Activated T-helper 2 cell treated with anti-CD3 and anti-CD28 coated beads, Interferon-gamma antibody, Interleukin-2, Interleukin-4, amounts not matched to agents 10 μg/mL and 5 μg/mL and 100 μg/mL, durations not matched to agents 14 hours and 24 hours and 36 hours (primary cell): ENCODE results near the gene KLHL18. TPM values are rescaled to one million over a fixed set of nuclear protein-coding genes. Genes with fewer than 3 reads are reported as not detected.
"Not testable (repeated sequence)": the region's sequence is repeated elsewhere in the genome, so short reads cannot be mapped to it uniquely, and the experiment has no call there.

ENCODE experiments used
- DNase-seq: peaks from one replicate; pipeline ENCODE4 v3.0.0; 2021; ENCODE audit warnings: low spot score
- H3K27ac Mint-ChIP-seq: one replicate; pipeline ENCODE4 v1.8.0; 2021; ENCODE audit warnings: mixed read lengths
- H3K27me3 Mint-ChIP-seq: one replicate; pipeline ENCODE4 v1.8.0; 2021; ENCODE audit warnings: low read depth, mixed read lengths
- H3K36me3 Mint-ChIP-seq: one replicate; pipeline ENCODE4 v1.8.0; 2021; ENCODE audit warnings: low read depth, mixed read lengths
- H3K4me1 Mint-ChIP-seq: one replicate; pipeline ENCODE4 v1.8.0; 2021; ENCODE audit warnings: low read depth, mixed read lengths
- H3K4me3 Mint-ChIP-seq: one replicate; pipeline ENCODE4 v1.8.0; 2021; ENCODE audit warnings: low read depth, mild to moderate bottlenecking, moderate library complexity, mixed read lengths
- H3K9me3 Mint-ChIP-seq: one replicate; pipeline ENCODE4 v1.8.0; 2021; ENCODE audit warnings: mixed read lengths
- intact Hi-C: fragments of 100-400 bp; cut with micrococcal nuclease; formaldehyde crosslinking; loops from one replicate; pipeline ENCODE4 v1.15.1; 2023
- total RNA-seq: library from RNA; stranded (reverse); gene quantifications from 2 replicates; pipeline ENCODE4 v1.2.3, GENCODE V29; 2022

Gene KLHL18
- total RNA-seq, 1 donor from 2014 or later = 35.7 TPM

DNA sequence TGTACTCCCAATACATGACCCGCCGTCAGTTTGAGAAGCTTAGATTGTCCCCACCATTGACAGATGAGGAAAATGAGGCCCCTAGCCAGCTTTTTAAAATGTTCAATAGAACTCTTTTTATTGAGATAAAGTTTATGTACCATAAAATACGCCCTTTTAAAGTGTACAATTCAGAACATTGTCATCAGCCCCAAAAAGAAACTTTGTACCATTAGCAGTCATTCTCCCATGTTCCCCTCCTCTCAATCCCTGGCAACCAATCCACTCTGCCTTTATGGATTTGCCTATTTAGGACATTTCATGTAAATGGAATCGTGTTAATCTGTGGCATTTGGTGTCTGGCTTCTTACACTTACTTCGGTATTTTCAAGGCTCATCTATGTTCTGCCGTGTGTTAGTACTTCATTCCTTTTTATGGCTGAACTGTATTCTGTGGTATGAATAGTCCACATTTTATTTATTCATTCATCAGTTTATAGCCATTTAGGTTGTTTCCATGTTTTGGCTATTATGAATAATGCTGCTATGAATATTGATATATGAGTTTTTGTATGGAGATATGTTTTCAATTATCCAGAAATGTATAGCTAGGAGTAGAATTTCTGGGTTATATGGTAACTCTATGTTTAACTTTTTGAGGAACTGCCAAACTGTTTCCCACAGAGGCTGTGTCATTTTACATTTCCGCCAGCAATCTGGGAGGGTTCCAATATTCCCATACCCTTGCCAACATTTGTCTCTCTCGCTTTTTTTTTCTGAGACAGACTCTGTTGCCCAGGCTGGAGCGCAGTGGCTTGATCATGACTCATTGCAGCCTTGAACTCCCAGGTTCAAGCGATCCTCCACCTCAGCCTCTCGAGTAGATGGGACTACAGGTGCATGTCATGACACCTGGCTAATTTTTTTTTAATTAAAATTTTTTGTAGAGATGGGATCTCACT lies 82.7 kb downstream of the KLHL18 start:
- Mint-ChIP-seq H3K27me3 (peaks cover 4% of the 10 kb centered on the region), H3K4me3 (no peak overlapping the region), H3K36me3 (peaks cover 3% of the 10 kb centered on the region), H3K27ac (no peak overlapping the region), H3K9me3 (peaks cover 7% of the 10 kb centered on the region), H3K4me1 (peaks cover 12% of the 10 kb centered on the region)
- intact Hi-C loops = no loop called here
- DNase-seq = no peak

GRCh38 chr3:47366833-47367232 lies 84.1 kb downstream of the KLHL18 start:
- peaks cover 12% of the 10 kb centered on the region for H3K4me1 Mint-ChIP-seq
- peaks cover 7% of the 10 kb centered on the region for H3K9me3 Mint-ChIP-seq
- H3K36me3 Mint-ChIP-seq = peaks cover 3% of the 10 kb centered on the region
- intact Hi-C loops = no loop called here
- H3K27me3 Mint-ChIP-seq = peaks cover 4% of the 10 kb centered on the region
- DNase-seq = no peak
- H3K27ac Mint-ChIP-seq = no peak overlapping the region
- no peak overlapping the region for H3K4me3 Mint-ChIP-seq

- Mint-ChIP-seq H3K27ac (no peak overlapping the region), H3K9me3 (peaks cover 3% of the 10 kb centered on the region), H3K4me1 (peaks cover 6% of the 10 kb centered on the region), H3K4me3 (no peak overlapping the region), H3K36me3 (no peaks in the 10 kb centered on the region), H3K27me3 (peaks cover 4% of the 10 kb centered on the region)
- intact Hi-C loops = no loop called here
- DNase-seq = no peak
Measured at GRCh38 chr3:47367631-47368030, 84.9 kb downstream of the KLHL18 start.

GRCh38 chr3:47370020-47370419 lies 87.3 kb downstream of the KLHL18 start:
- not testable (repeated sequence) for H3K27ac Mint-ChIP-seq, H3K4me3 Mint-ChIP-seq, DNase-seq, H3K9me3 Mint-ChIP-seq, H3K36me3 Mint-ChIP-seq, H3K4me1 Mint-ChIP-seq, H3K27me3 Mint-ChIP-seq
- intact Hi-C loops = loop anchor here (10.0 kb wide), 1 partner anchor 205 kb away; the partner anchor contains the start of gene SETD2

- Mint-ChIP-seq H3K4me3 (no peak overlapping the region), H3K4me1 (no peaks in the 10 kb centered on the region), H3K27me3 (peaks cover 7% of the 10 kb centered on the region), H3K36me3 (no peaks in the 10 kb centered on the region), H3K27ac (no peak overlapping the region), H3K9me3 (no peaks in the 10 kb centered on the region)
- DNase-seq = no peak
- intact Hi-C loops = loop anchor here (10.0 kb wide), 1 partner anchor 206 kb away; the partner anchor contains the start of gene SETD2
Measured at GRCh38 chr3:47370887-47371697, 88.3 kb downstream of the KLHL18 start.

- DNase-seq = no peak
- Mint-ChIP-seq H3K9me3 (no peaks in the 10 kb centered on the region), H3K27me3 (peaks cover 3% of the 10 kb centered on the region), H3K27ac (no peak overlapping the region), H3K4me1 (peaks cover 8% of the 10 kb centered on the region), H3K36me3 (no peaks in the 10 kb centered on the region), H3K4me3 (no peak overlapping the region)
- intact Hi-C loops = loop anchor here (10.0 kb wide), 1 partner anchor 210 kb away; the partner anchor contains the start of gene SETD2
Measured at GRCh38 chr3:47374587-47374986, 91.8 kb downstream of the KLHL18 start.

DNA sequence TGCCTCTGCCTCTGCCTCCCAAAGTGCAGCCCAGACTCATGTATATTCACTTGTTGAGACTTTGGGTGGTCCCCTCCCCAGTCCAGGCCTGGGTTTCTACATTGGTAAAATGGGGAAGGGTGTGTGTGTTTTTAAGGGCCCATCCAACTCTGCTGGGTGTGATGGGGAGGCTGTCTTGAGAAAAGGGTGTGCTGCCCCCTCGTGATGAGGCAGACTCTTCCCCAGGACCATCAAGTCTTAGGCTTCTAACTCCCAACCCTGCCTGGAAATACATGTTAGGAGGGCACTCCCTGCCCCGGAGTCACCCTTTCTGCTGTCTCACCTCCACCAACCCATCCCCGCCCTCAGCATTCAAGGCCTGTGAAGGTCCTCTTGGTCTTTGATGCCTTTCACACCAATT lies 93.6 kb downstream of the KLHL18 start:
- H3K27me3 Mint-ChIP-seq = peaks cover 3% of the 10 kb centered on the region
- H3K9me3 Mint-ChIP-seq = no peaks in the 10 kb centered on the region
- intact Hi-C loops = loop anchor here (10.0 kb wide), 1 partner anchor 212 kb away; the partner anchor contains the start of gene SETD2
- H3K4me3 Mint-ChIP-seq = no peak overlapping the region
- H3K27ac Mint-ChIP-seq = no peak overlapping the region
- no peak for DNase-seq
- H3K36me3 Mint-ChIP-seq = peaks cover 5% of the 10 kb centered on the region
- H3K4me1 Mint-ChIP-seq = peaks cover 15% of the 10 kb centered on the region

GRCh38 chr3:47377186-47377585 lies 94.4 kb downstream of the KLHL18 start:
- peaks cover 21% of the 10 kb centered on the region for H3K4me1 Mint-ChIP-seq
- H3K27ac Mint-ChIP-seq = no peak overlapping the region
- DNase-seq = no peak
- H3K27me3 Mint-ChIP-seq = peaks cover 3% of the 10 kb centered on the region
- intact Hi-C loops = loop anchor here (10.0 kb wide), 1 partner anchor 212 kb away; the partner anchor contains the start of gene SETD2
- peaks cover 8% of the 10 kb centered on the region for H3K36me3 Mint-ChIP-seq
- H3K4me3 Mint-ChIP-seq = no peak overlapping the region
- H3K9me3 Mint-ChIP-seq = no peaks in the 10 kb centered on the region

GRCh38 chr3:47378869-47379268 lies 96.1 kb downstream of the KLHL18 start:
- H3K4me3 Mint-ChIP-seq = peak overlapping the region; percentile 100
- no peak overlapping the region for H3K27ac Mint-ChIP-seq
- H3K27me3 Mint-ChIP-seq = peaks cover 1% of the 10 kb centered on the region
- peaks cover 30% of the 10 kb centered on the region for H3K4me1 Mint-ChIP-seq
- H3K36me3 Mint-ChIP-seq = peaks cover 17% of the 10 kb centered on the region
- intact Hi-C loops = loop anchor here (10.0 kb wide), 1 partner anchor 214 kb away; the partner anchor contains the start of gene SETD2
- no peaks in the 10 kb centered on the region for H3K9me3 Mint-ChIP-seq
- no peak for DNase-seq

DNA sequence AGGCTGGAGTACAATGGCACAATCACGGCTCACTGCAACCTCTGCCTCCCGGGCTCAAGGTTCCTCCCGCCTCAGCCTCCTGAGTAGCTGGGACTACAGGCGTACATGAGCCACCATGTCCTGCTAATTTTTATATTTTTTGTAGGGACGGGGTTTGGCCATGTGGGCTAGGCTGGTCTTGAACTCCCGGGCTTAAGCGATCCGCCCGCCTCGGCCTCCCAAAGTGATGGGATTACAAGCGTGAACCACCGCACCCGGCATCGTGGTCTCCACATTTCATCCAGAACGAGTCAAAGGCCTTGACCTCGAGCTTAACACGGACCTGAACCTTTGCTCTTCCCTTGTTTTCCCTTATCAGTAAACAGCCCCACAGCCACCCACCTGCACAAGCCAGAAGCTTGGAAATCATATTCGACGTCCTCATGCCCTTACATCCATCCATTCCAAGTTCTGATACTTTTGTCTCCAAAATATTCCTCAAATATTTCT lies 96.7 kb downstream of the KLHL18 start:
- Mint-ChIP-seq H3K27me3 (peaks cover 1% of the 10 kb centered on the region), H3K4me3 (peak overlapping the region; percentile 100), H3K4me1 (peaks cover 30% of the 10 kb centered on the region), H3K9me3 (no peaks in the 10 kb centered on the region), H3K36me3 (peaks cover 17% of the 10 kb centered on the region), H3K27ac (peak overlapping the region; percentile 100)
- intact Hi-C loops = loop anchor here (10.0 kb wide), 1 partner anchor 215 kb away; the partner anchor contains the start of gene SETD2
- DNase-seq = no peak

DNA sequence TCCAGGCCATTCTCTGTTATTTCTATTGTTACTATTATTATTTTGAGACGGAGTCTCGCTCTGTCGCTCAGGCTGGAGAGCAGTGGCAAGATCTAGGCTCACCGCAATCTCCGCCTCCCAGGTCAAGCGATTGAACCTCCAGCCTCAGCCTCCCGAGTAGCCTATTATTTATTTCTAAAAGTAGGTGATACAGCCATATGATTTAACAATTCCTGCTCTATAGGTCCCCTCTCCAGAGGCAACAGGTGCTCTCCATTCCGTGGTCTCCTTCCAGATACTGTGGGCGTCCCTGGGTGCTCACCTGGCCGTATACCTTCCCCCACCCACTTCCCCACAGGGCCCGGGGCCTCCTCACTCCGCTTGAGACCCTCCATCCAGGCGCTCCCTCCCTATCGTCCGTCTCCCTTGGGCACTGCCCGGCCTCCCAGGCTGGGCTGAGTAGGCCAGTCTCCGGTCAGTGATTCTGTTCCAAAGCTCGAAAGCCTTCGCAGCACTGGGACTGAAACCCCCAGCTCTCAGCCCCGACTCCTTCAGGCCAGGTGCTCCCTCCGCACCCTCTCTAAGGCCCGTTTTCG lies 97.4 kb downstream of the KLHL18 start:
- Mint-ChIP-seq H3K4me1 (peaks cover 30% of the 10 kb centered on the region), H3K27ac (peak overlapping the region; percentile 100), H3K27me3 (peaks cover 1% of the 10 kb centered on the region), H3K36me3 (peaks cover 17% of the 10 kb centered on the region), H3K9me3 (no peaks in the 10 kb centered on the region), H3K4me3 (peak overlapping the region; percentile 100)
- DNase-seq = no peak
- intact Hi-C loops = loop anchor here (1.0 to 10.0 kb wide), 4 partner anchors 95 to 365 kb away; partner anchors contain the start of genes ELP6, KIF9, KLHL18 and SCAP
